HepG2 (cell line): ENCODE measurements around the gene POLE3. TPM values are rescaled to one million over a fixed set of nuclear protein-coding genes. Genes with fewer than 3 reads are reported as not detected.

Source experiments
- ESRRA ChIP-seq: sonication (generic); formaldehyde crosslinking; IDR thresholded peaks from 2 replicates; pipeline ENCODE4 v1.5.1; 2020; ENCODE audit warnings: mild to moderate bottlenecking, low read depth, missing genetic modification reagents
- GZF1 ChIP-seq: sonication (generic); formaldehyde crosslinking; IDR thresholded peaks from 2 replicates; pipeline ENCODE4 v1.5.1; 2020; ENCODE audit warnings: mild to moderate bottlenecking, missing genetic modification reagents
- HHEX ChIP-seq: IDR thresholded peaks from 2 replicates; pipeline ENCODE4 v1.6.1; 2016; ENCODE audit warnings: control low read depth
- MIER2 ChIP-seq: IDR thresholded peaks from 2 replicates; pipeline ENCODE4 v1.6.1; 2016; ENCODE audit warnings: missing biosample characterization, missing genetic modification reagents
- SIN3B ChIP-seq: fragments of 150-350 bp; IDR thresholded peaks from 2 replicates; pipeline ENCODE4 v1.6.1; 2014; ENCODE audit warnings: low read length
- SMAD1 ChIP-seq: sonication (generic); formaldehyde crosslinking; IDR thresholded peaks from 2 replicates; pipeline ENCODE4 v1.4.0; 2020; ENCODE audit warnings: missing genetic modification reagents, low read depth, mild to moderate bottlenecking, borderline replicate concordance
- SRSF4 ChIP-seq: fragments of 200-400 bp; formaldehyde crosslinking; IDR thresholded peaks from one replicate; pipeline ENCODE4 v1.6.1; 2018; ENCODE audit warnings: mild to moderate bottlenecking, low read depth, low read length, moderate library complexity; ENCODE audit not compliant: poor library complexity, severe bottlenecking
- ZBTB40 ChIP-seq, 2 experiments: fragments of 450-650 bp in 1 of 2; sonication (generic) in 1 of 2; formaldehyde crosslinking in 1 of 2; IDR thresholded peaks; 2 replicates each; pipeline versions ENCODE4 v1.6.1 to v1.8.0; 2016 to 2022; ENCODE audit warnings: antibody characterized with exemption in 1 of 2, mild to moderate bottlenecking in 1 of 2, missing genetic modification reagents in 1 of 2
- ZBTB7B ChIP-seq: sonication (generic); formaldehyde crosslinking; IDR thresholded peaks from 2 replicates; pipeline ENCODE4 v1.4.0; 2020; ENCODE audit warnings: missing genetic modification reagents
- ZNF138 ChIP-seq: sonication (generic); formaldehyde crosslinking; IDR thresholded peaks from 2 replicates; pipeline ENCODE4 v1.5.0; 2020; ENCODE audit warnings: mild to moderate bottlenecking, low read depth, missing genetic modification reagents
- ZNF724P ChIP-seq: sonication (generic); formaldehyde crosslinking; IDR thresholded peaks from 2 replicates; pipeline ENCODE4 v1.8.0; 2022; ENCODE audit warnings: missing genetic modification reagents, borderline replicate concordance
- polyA plus RNA-seq, 8 experiments: library from polyadenylated mRNA; depleted of rRNA in 3 of 8; stranded (reverse) in 7 of 8; unstranded in 1 of 8; fragments of >200 nt; fragmentation: Illumina TruSeq in 4 of 8; extraction: Trizol in 4 of 8; gene quantifications; 2 replicates each; pipeline versions ENCODE4 v1.2.1 to v1.2.3, GENCODE V29; 2011 to 2016; ENCODE audit warnings: low read depth in 4 of 8, missing spikeins in 1 of 8, mixed read lengths in 1 of 8; ENCODE audit not compliant: insufficient read depth in 1 of 8
- total RNA-seq, 5 experiments: library from RNA; depleted of rRNA; stranded (reverse); fragments of >200 nt; fragmentation: Illumina TruSeq; extraction: Trizol; gene quantifications; 2 replicates each; pipeline ENCODE4 v1.2.3, GENCODE V29; 2016; ENCODE audit warnings: low read depth in 1 of 5
- TF ChIP-seq, protein P1 (sequence below): IDR thresholded peaks from 2 replicates; pipeline ENCODE4 v1.6.1; 2016; ENCODE audit warnings: missing genetic modification reagents, missing compliant biosample characterization

The POLE3 gene
- total and polyA plus RNA-seq, 2 of the 13 experiments (the other 11 are each of a cell fraction or from before 2014, with no cell fraction given), result 36.0 to 77.2 TPM

GRCh38 chr9:113376634-113377567 is 33.6 kb downstream of the POLE3 start, which contains the start of gene HDHD3 (continued):
- no peak for TF ChIP-seq SRSF4
- TF ChIP-seq ESRRA (CRISPR knock-in tag), result peak; percentile 59; the same call in 1 of the 2 replicates
- no peak for TF ChIP-seq HHEX (CRISPR knock-in tag)
- TF ChIP-seq, protein P1, sequence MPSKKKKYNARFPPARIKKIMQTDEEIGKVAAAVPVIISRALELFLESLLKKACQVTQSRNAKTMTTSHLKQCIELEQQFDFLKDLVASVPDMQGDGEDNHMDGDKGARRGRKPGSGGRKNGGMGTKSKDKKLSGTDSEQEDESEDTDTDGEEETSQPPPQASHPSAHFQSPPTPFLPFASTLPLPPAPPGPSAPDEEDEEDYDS (CRISPR knock-in tag), result peak; percentile 76
- no peak; the same call in 1 of the 2 replicates for TF ChIP-seq SMAD1 (CRISPR knock-in tag)
- no peak for TF ChIP-seq ZNF138 (CRISPR knock-in tag)
- TF ChIP-seq ZBTB7B (CRISPR knock-in tag), result peak; percentile 88
- TF ChIP-seq ZNF724P (CRISPR knock-in tag), result no peak
- TF ChIP-seq GZF1, result 0 out of 2 replicates have a peak, but pooled peaks have one; percentile 72
- no peak for TF ChIP-seq MIER2 (CRISPR knock-in tag)
- peak; percentile 39; the same call in 1 of the 2 replicates for TF ChIP-seq SIN3B
- TF ChIP-seq ZBTB40 (IDR thresholded peaks at IDR 0.05), result no peak
- TF ChIP-seq ZBTB40 (CRISPR knock-in tag; IDR thresholded peaks at IDR 0.05), result 0 out of 2 replicates have a peak, but pooled peaks have one; percentile 35
- TF ChIP-seq, all 625 proteins: peak for 214
